ENCODE measurements around the gene ENOX1. TPM values are rescaled to one million over a fixed set of nuclear protein-coding genes. Genes with fewer than 3 reads are reported as not detected.

Gene ENOX1
- total RNA-seq, 1 donor from 2014 or later = 0.79 TPM

DNA sequence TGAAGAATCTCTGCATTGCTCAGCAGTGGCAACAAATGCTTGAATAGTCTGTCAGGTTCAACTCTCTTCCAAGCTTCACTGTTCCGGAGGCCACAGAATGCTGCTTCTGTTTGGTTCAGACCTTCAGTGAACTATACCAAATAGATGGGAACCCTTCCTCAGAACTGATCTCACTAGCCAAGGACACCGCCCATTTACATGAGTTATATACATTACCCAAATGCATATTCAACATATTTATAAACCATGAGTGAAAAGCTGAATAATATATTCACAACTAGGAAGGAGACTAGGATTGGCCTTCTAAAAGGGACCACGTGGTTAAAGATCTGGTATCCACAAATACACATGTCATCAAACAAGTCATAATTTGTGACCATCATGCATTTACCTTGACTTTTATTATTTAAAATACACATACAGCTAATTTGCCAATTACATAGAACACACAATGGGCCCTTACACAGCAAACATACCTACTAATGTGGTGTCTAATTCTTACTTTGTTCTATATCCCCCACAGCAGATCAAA, 49.3 kb downstream of the ENOX1 start:
- Histone ChIP-seq H3K4me3 (ENCODE audit: low read depth, low read length) (no peak overlapping the region), H3K36me3 (ENCODE audit: control insufficient read depth, insufficient read depth, low read length) (no peaks in the 10 kb centered on the region), H3K27me3 (ENCODE audit: control insufficient read depth, insufficient read depth, low read length) (no peaks in the 10 kb centered on the region)
- DNase-seq (ENCODE audit: low read depth) (no peak), FAIRE-seq (no peak)
- TF ChIP-seq, protein P1, sequence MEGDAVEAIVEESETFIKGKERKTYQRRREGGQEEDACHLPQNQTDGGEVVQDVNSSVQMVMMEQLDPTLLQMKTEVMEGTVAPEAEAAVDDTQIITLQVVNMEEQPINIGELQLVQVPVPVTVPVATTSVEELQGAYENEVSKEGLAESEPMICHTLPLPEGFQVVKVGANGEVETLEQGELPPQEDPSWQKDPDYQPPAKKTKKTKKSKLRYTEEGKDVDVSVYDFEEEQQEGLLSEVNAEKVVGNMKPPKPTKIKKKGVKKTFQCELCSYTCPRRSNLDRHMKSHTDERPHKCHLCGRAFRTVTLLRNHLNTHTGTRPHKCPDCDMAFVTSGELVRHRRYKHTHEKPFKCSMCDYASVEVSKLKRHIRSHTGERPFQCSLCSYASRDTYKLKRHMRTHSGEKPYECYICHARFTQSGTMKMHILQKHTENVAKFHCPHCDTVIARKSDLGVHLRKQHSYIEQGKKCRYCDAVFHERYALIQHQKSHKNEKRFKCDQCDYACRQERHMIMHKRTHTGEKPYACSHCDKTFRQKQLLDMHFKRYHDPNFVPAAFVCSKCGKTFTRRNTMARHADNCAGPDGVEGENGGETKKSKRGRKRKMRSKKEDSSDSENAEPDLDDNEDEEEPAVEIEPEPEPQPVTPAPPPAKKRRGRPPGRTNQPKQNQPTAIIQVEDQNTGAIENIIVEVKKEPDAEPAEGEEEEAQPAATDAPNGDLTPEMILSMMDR (IDR thresholded peaks at IDR 0.05; ENCODE audit: insufficient read depth, low read length, severe bottlenecking) = no peak

GRCh38 chr13:43732726-43733125, 54.0 kb downstream of the ENOX1 start:
- no peak overlapping the region for H3K4me3 ChIP-seq (ENCODE audit: low read depth, low read length)
- no peaks in the 10 kb centered on the region for H3K27me3 ChIP-seq (ENCODE audit: control insufficient read depth, insufficient read depth, low read length)
- DNase-seq (ENCODE audit: low read depth) (no peak), FAIRE-seq (no peak)
- TF ChIP-seq, protein P1 (IDR thresholded peaks at IDR 0.05; ENCODE audit: insufficient read depth, low read length, severe bottlenecking) = no peak
- H3K36me3 ChIP-seq (ENCODE audit: control insufficient read depth, insufficient read depth, low read length) = no peaks in the 10 kb centered on the region

- TF ChIP-seq, protein P1 (IDR thresholded peaks at IDR 0.05; ENCODE audit: insufficient read depth, low read length, severe bottlenecking) = no peak
- H3K36me3 ChIP-seq (ENCODE audit: control insufficient read depth, insufficient read depth, low read length) = no peaks in the 10 kb centered on the region
- H3K4me3 ChIP-seq (ENCODE audit: low read depth, low read length) = no peak overlapping the region
- DNase-seq (ENCODE audit: low read depth) (no peak), FAIRE-seq (no peak)
- H3K27me3 ChIP-seq (ENCODE audit: control insufficient read depth, insufficient read depth, low read length) = no peaks in the 10 kb centered on the region
These were observed 55.5 kb downstream of the ENOX1 start for GRCh38 chr13:43731296-43731695.

GRCh38 chr13:43730642-43731041, 56.1 kb downstream of the ENOX1 start:
- Histone ChIP-seq H3K4me3 (ENCODE audit: low read depth, low read length) (no peak overlapping the region), H3K36me3 (ENCODE audit: control insufficient read depth, insufficient read depth, low read length) (no peaks in the 10 kb centered on the region), H3K27me3 (ENCODE audit: control insufficient read depth, insufficient read depth, low read length) (no peaks in the 10 kb centered on the region)
- FAIRE-seq (no peak), DNase-seq (ENCODE audit: low read depth) (peak; percentile 68)
- TF ChIP-seq, protein P1 (IDR thresholded peaks at IDR 0.05; ENCODE audit: insufficient read depth, low read length, severe bottlenecking) = no peak

- no peak for DNase-seq (ENCODE audit: low read depth)
- H3K36me3 ChIP-seq (ENCODE audit: control insufficient read depth, insufficient read depth, low read length) = no peaks in the 10 kb centered on the region
- H3K27me3 ChIP-seq (ENCODE audit: control insufficient read depth, insufficient read depth, low read length) = no peaks in the 10 kb centered on the region
- no peak for FAIRE-seq
- TF ChIP-seq, protein P1 (IDR thresholded peaks at IDR 0.05; ENCODE audit: insufficient read depth, low read length, severe bottlenecking) = no peak
- H3K4me3 ChIP-seq (ENCODE audit: low read depth, low read length) = no peak overlapping the region
These were observed 58.4 kb downstream of the ENOX1 start for GRCh38 chr13:43728421-43728820.

DNA sequence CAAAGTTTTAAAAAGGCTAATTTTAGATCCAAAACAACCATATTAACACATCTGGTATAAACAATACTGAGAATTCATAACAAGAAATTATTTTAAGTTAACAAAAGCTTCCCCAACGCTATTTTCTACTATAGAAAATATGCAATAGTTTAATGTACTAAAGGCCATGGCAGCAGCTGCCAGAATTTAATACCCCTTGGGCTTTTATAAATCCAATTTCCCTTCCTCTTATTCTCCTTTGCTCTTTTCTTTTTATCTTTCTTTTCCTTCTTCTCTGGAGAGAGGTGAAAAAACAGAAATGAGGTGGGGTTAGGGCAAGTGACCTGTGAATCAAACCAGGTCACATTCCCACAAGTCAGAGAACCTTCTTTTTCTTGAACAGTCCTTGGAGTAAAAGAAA, 58.9 kb downstream of the ENOX1 start:
- DNase-seq (ENCODE audit: low read depth) (no peak), FAIRE-seq (no peak)
- no peaks in the 10 kb centered on the region for H3K27me3 ChIP-seq (ENCODE audit: control insufficient read depth, insufficient read depth, low read length)
- TF ChIP-seq, protein P1 (IDR thresholded peaks at IDR 0.05; ENCODE audit: insufficient read depth, low read length, severe bottlenecking) = no peak
- no peak overlapping the region for H3K4me3 ChIP-seq (ENCODE audit: low read depth, low read length)
- no peaks in the 10 kb centered on the region for H3K36me3 ChIP-seq (ENCODE audit: control insufficient read depth, insufficient read depth, low read length)

Measured in bronchial epithelial cell (primary cell).